T47D (cell line): ENCODE data around the gene UGT2A1.
"Not testable (repeated sequence)": the region's sequence is repeated elsewhere in the genome, so short reads cannot be mapped to it uniquely, and the experiment has no call there.

ENCODE experiments used
- DNase-seq, 2 experiments: peaks; one replicate each; pipeline versions ENCODE4 v3.0.0 to v3.0.0-alpha.2; 2011 to 2012; ENCODE audit warnings: low read depth in 1 of 2, low spot score in 1 of 2
- JUND ChIP-seq: IDR thresholded peaks from 2 replicates; pipeline ENCODE4 v1.6.1; 2012; ENCODE audit warnings: low read depth
- in situ Hi-C: cut with HindIII; loops from 2 replicates; pipeline ENCODE4 v1.10.0; 2016; ENCODE audit warnings: low sequenced_read_pairs, low pct_unique_long_range_greater_than_20kb

Gene UGT2A1

GRCh38 chr4:69653147-69653546, at the start of gene UGT2A1:
Gene UGT2A1 (minus strand): TSS chr4:69653247. CDS start chr4:69647644, 5,603 bp downstream.
- DNase-seq = no peak
- TF ChIP-seq JUND = no peak
- in situ Hi-C loops = no loop called here

- DNase-seq = no peak
- in situ Hi-C loops = no loop called here
- no peak for TF ChIP-seq JUND
Observed at GRCh38 chr4:69702201-69702600, 49.2 kb upstream of the UGT2A1 start.

- no peak for TF ChIP-seq JUND
- in situ Hi-C loops = no loop called here
- no peak for DNase-seq
Observed at GRCh38 chr4:69701696-69702095, 48.6 kb upstream of the UGT2A1 start.

- no peak for DNase-seq
- TF ChIP-seq JUND = no peak
- in situ Hi-C loops = no loop called here
Observed at GRCh38 chr4:69697536-69698242, 44.6 kb upstream of the UGT2A1 start.

- peak in 1 of 2 experiments; percentile 55 for DNase-seq
- no peak for TF ChIP-seq JUND
- in situ Hi-C loops = no loop called here
Observed at GRCh38 chr4:69689599-69689998, 36.6 kb upstream of the UGT2A1 start.

- DNase-seq = no peak
- no peak for TF ChIP-seq JUND
- in situ Hi-C loops = no loop called here
Observed at GRCh38 chr4:69684804-69685203, 31.8 kb upstream of the UGT2A1 start.

GRCh38 chr4:69668680-69669079, 15.6 kb upstream of the UGT2A1 start:
- no peak for DNase-seq
- no peak for TF ChIP-seq JUND
- in situ Hi-C loops = no loop called here

GRCh38 chr4:69664009-69664408, 11.0 kb upstream of the UGT2A1 start:
- in situ Hi-C loops, DNase-seq: not testable (repeated sequence)

GRCh38 chr4:69661130-69661803, 8.2 kb upstream of the UGT2A1 start:
- in situ Hi-C loops, DNase-seq: not testable (repeated sequence)

GRCh38 chr4:69658133-69658532, 5.1 kb upstream of the UGT2A1 start:
- no peak for TF ChIP-seq JUND
- no peak for DNase-seq
- in situ Hi-C loops = no loop called here

- DNase-seq = no peak
- TF ChIP-seq JUND = no peak
- in situ Hi-C loops = no loop called here
Observed at GRCh38 chr4:69656653-69657158, 3.7 kb upstream of the UGT2A1 start.

- no peak for TF ChIP-seq JUND
- in situ Hi-C loops = no loop called here
- no peak for DNase-seq
Observed at GRCh38 chr4:69650872-69651271, 2.2 kb downstream of the UGT2A1 start.

GRCh38 chr4:69649629-69650028, 3.4 kb downstream of the UGT2A1 start:
- TF ChIP-seq JUND = no peak
- DNase-seq = peak in 1 of 2 experiments; percentile 23
- in situ Hi-C loops = no loop called here

- DNase-seq = no peak
- in situ Hi-C loops = no loop called here
- TF ChIP-seq JUND = no peak
Observed at GRCh38 chr4:69649207-69649606, 3.8 kb downstream of the UGT2A1 start.
